ENCODE measurements around the gene SUCO. TPM values are rescaled to one million over a fixed set of nuclear protein-coding genes. Genes with fewer than 3 reads are reported as not detected.

Gene SUCO
- total RNA-seq, 4 donors from 2014 or later: 30.0 to 32.8 (median 30.7) TPM

- no peak for TF ChIP-seq POLR2A (IDR thresholded peaks at IDR 0.05)
- TF ChIP-seq CTCF (IDR thresholded peaks at IDR 0.05): no peak
- intact Hi-C loops (cut with DNase I; ENCODE audit: low total_unique reads): no loop called here
- no peak for DNase-seq (ENCODE audit: low spot score in 2 of 2)
- H3K4me3 ChIP-seq (ENCODE audit: low read depth, poor library complexity, severe bottlenecking): no peak overlapping the region
These were observed 74.2 kb downstream of the SUCO start for GRCh38 chr1:172607145-172607544.

GRCh38 chr1:172608098-172608601 lies 75.2 kb downstream of the SUCO start:
- no peak for DNase-seq (ENCODE audit: low spot score in 2 of 2)
- 87 to 88% methylated on average over 4 of the region's 4 CpGs for WGBS, 2 donors
- no peak overlapping the region for H3K4me3 ChIP-seq (ENCODE audit: low read depth, poor library complexity, severe bottlenecking)
- TF ChIP-seq CTCF (IDR thresholded peaks at IDR 0.05) (no peak), POLR2A (IDR thresholded peaks at IDR 0.05) (no peak)
- intact Hi-C loops (cut with DNase I; ENCODE audit: low total_unique reads): no loop called here

GRCh38 chr1:172609528-172609927 lies 76.6 kb downstream of the SUCO start:
- TF ChIP-seq POLR2A (IDR thresholded peaks at IDR 0.05) (no peak), CTCF (IDR thresholded peaks at IDR 0.05) (no peak)
- WGBS, 2 donors: 91 to 94% methylated on average over 3 of the region's 3 CpGs
- no peak for DNase-seq (ENCODE audit: low spot score in 2 of 2)
- no peak overlapping the region for H3K4me3 ChIP-seq (ENCODE audit: low read depth, poor library complexity, severe bottlenecking)
- intact Hi-C loops (cut with DNase I; ENCODE audit: low total_unique reads): no loop called here

- 88 to 96% methylated on average over 2 of the region's 2 CpGs for WGBS, 2 donors
These were observed 79.5 kb downstream of the SUCO start for GRCh38 chr1:172612478-172612877.

GRCh38 chr1:172613294-172613693 lies 80.3 kb downstream of the SUCO start:
- 89 to 92% methylated on average over 2 of the region's 2 CpGs for WGBS, 2 donors
- DNase-seq (ENCODE audit: low spot score in 2 of 2): no peak
- H3K4me3 ChIP-seq (ENCODE audit: low read depth, poor library complexity, severe bottlenecking): no peak overlapping the region
- TF ChIP-seq CTCF (IDR thresholded peaks at IDR 0.05): no peak
- no peak for TF ChIP-seq POLR2A (IDR thresholded peaks at IDR 0.05)
- intact Hi-C loops (cut with DNase I; ENCODE audit: low total_unique reads): no loop called here

More at GRCh38 chr1:172612478-172612877, 79.5 kb downstream of the SUCO start:
- no peak overlapping the region for H3K4me3 ChIP-seq (ENCODE audit: low read depth, poor library complexity, severe bottlenecking)
- intact Hi-C loops (cut with DNase I; ENCODE audit: low total_unique reads): no loop called here
- DNase-seq (ENCODE audit: low spot score in 2 of 2): no peak
- TF ChIP-seq CTCF (IDR thresholded peaks at IDR 0.05): no peak
- no peak for TF ChIP-seq POLR2A (IDR thresholded peaks at IDR 0.05)

- TF ChIP-seq CTCF (IDR thresholded peaks at IDR 0.05): no peak
- TF ChIP-seq POLR2A (IDR thresholded peaks at IDR 0.05): no peak
- intact Hi-C loops (cut with DNase I; ENCODE audit: low total_unique reads): no loop called here
- DNase-seq (ENCODE audit: low spot score in 2 of 2): no peak
- 53 to 64% methylated on average over 1 of the region's 1 CpG for WGBS, 2 donors
- H3K4me3 ChIP-seq (ENCODE audit: low read depth, poor library complexity, severe bottlenecking): no peak overlapping the region
These were observed 83.2 kb downstream of the SUCO start for GRCh38 chr1:172616195-172616594.

All from lower leg skin (tissue), 4 donors.